WTC11 (cell line): ENCODE data around the gene RABL6.
"Not testable (repeated sequence)": the region's sequence is repeated elsewhere in the genome, so short reads cannot be mapped to it uniquely, and the experiment has no call there.

ENCODE experiments used
- CTCF ChIP-seq: fragments of 200-600 bp; IDR thresholded peaks from 2 replicates; pipeline ENCODE4 v1.8.0; 2022; ENCODE audit warnings: antibody characterized with exemption
- HMGA2 ChIP-seq: fragments of 250-450 bp; sonication (Bioruptor Pico); IDR thresholded peaks from 2 replicates; pipeline ENCODE4 v1.4.0; 2021; ENCODE audit warnings: mild to moderate bottlenecking, moderate library complexity
- JUN ChIP-seq: sonication (generic); formaldehyde crosslinking; IDR thresholded peaks from 2 replicates; pipeline ENCODE4 v1.8.0; 2023; ENCODE audit warnings: mild to moderate bottlenecking, missing genetic modification reagents
- MAX ChIP-seq: sonication (generic); formaldehyde crosslinking; IDR thresholded peaks from 2 replicates; pipeline ENCODE4 v1.8.0; 2022; ENCODE audit warnings: mild to moderate bottlenecking, missing genetic modification reagents
- ZNF263 ChIP-seq: sonication (generic); formaldehyde crosslinking; IDR thresholded peaks from 2 replicates; pipeline ENCODE4 v1.8.1; 2022; ENCODE audit warnings: low read depth, mild to moderate bottlenecking, moderate library complexity, missing genetic modification reagents

- not testable (repeated sequence) for TF ChIP-seq CTCF; ZNF263; JUN (CRISPR knock-in tag); MAX (CRISPR knock-in tag); HMGA2 (CRISPR knock-in tag)
These were observed 61.9 kb downstream of the RABL6 start for GRCh38 chr9:136869611-136870010.
